Fibroblast of lung (primary cell): Measurements from ENCODE around the gene ARRDC2. TPM values are rescaled to one million over a fixed set of nuclear protein-coding genes. Genes with fewer than 3 reads are reported as not detected.

Experiments
- DNase-seq, 2 donors: peaks; one replicate each; pipeline versions ENCODE4 v3.0.0 to v3.0.0-alpha.2; 2010; ENCODE audit warnings: low read depth in 2 of 2
- H2AFZ ChIP-seq: 2 replicates; pipeline ENCODE4 v1.5.1; 2012; ENCODE audit warnings: low read length, control low read depth, inconsistent platforms
- H3K27ac ChIP-seq: 2 replicates; pipeline ENCODE4 v1.5.1; 2011; ENCODE audit warnings: low read length, control low read depth; ENCODE audit not compliant: insufficient read depth
- H3K27me3 ChIP-seq: 2 replicates; pipeline ENCODE4 v1.5.1; 2011; ENCODE audit warnings: mild to moderate bottlenecking, low read length; ENCODE audit not compliant: control insufficient read depth, insufficient read depth
- H3K36me3 ChIP-seq: 2 replicates; pipeline ENCODE4 v1.5.1; 2011; ENCODE audit warnings: low read length; ENCODE audit not compliant: control insufficient read depth, insufficient read depth
- H3K4me1 ChIP-seq: 2 replicates; pipeline ENCODE4 v1.5.1; 2011; ENCODE audit warnings: low read length; ENCODE audit not compliant: control insufficient read depth, insufficient read depth; ENCODE audit errors: extremely low read depth
- H3K4me2 ChIP-seq: 2 replicates; pipeline ENCODE4 v1.5.1; 2011; ENCODE audit warnings: low read length, control low read depth; ENCODE audit not compliant: insufficient read depth; ENCODE audit errors: extremely low read depth
- H3K4me3 ChIP-seq, 4 experiments: fragments of 200-600 bp in 1 of 4; sonication (generic) in 1 of 4; replicated peaks in 1 of 4; 2 replicates each; pipeline ENCODE4 v1.5.1; 2011 to 2016; ENCODE audit warnings: low read length in 4 of 4, low read depth in 3 of 4, mild to moderate bottlenecking in 3 of 4, control low read depth in 2 of 4, inconsistent platforms in 1 of 4, mixed read lengths in 1 of 4; ENCODE audit not compliant: insufficient read depth in 1 of 4; ENCODE audit errors: control extremely low read depth in 1 of 4
- H3K79me2 ChIP-seq: 2 replicates; pipeline ENCODE4 v1.5.1; 2012; ENCODE audit warnings: mild to moderate bottlenecking, low read length, inconsistent platforms; ENCODE audit not compliant: control insufficient read depth, insufficient read depth
- H3K9ac ChIP-seq: 2 replicates; pipeline ENCODE4 v1.5.1; 2011; ENCODE audit warnings: mild to moderate bottlenecking, low read length, control low read depth; ENCODE audit not compliant: insufficient read depth
- H3K9me3 ChIP-seq: 2 replicates; pipeline ENCODE4 v1.5.1; 2012; ENCODE audit warnings: low read depth, low read length; ENCODE audit not compliant: control insufficient read depth, insufficient read depth
- H4K20me1 ChIP-seq: 2 replicates; pipeline ENCODE4 v1.5.1; 2011; ENCODE audit warnings: low read length; ENCODE audit not compliant: control insufficient read depth, insufficient read depth; ENCODE audit errors: extremely low read depth
- CTCF ChIP-seq, 2 donors: IDR thresholded peaks in 1 of 2; conservative IDR thresholded peaks in 1 of 2; 1 replicate in 1 of 2; 2 replicates in 1 of 2; pipeline ENCODE4 v1.5.1; 2011 to 2012; ENCODE audit warnings: low read length in 2 of 2, control low read depth in 1 of 2, inconsistent platforms in 1 of 2, low read depth in 1 of 2, mild to moderate bottlenecking in 1 of 2
- EZH2 ChIP-seq: IDR thresholded peaks from 2 replicates; pipeline ENCODE4 v1.5.1; 2012; ENCODE audit warnings: low read length, control low read depth, mild to moderate bottlenecking; ENCODE audit errors: missing control alignments
- polyA plus RNA-seq, 2 donors: library from polyadenylated mRNA; depleted of rRNA in 1 of 2; stranded (reverse) in 1 of 2; unstranded in 1 of 2; fragments of >200 nt; gene quantifications; 2 replicates each; pipeline ENCODE4 v1.2.1, GENCODE V29; 2011 to 2012; ENCODE audit warnings: missing spikeins in 1 of 2
- total RNA-seq: library from RNA; depleted of rRNA; stranded (reverse); fragments of >200 nt; gene quantifications from 2 replicates; pipeline ENCODE4 v1.2.1, GENCODE V29; 2014

The ARRDC2 gene
- total and polyA plus RNA-seq, 2 donors (not counting 1 experiment from before 2014, with no cell fraction given), result 3.0 to 9.1 TPM

GRCh38 chr19:18060472-18060871 is 52.5 kb downstream of the ARRDC2 start:
- Histone ChIP-seq H3K79me2 (no peaks in the 10 kb centered on the region), H2AFZ (no peak overlapping the region), H3K9me3 (no peaks in the 10 kb centered on the region), H4K20me1 (no peaks in the 10 kb centered on the region), H3K4me3 (no peak overlapping the region), H3K36me3 (no peaks in the 10 kb centered on the region), H3K4me1 (peaks cover 3% of the 10 kb centered on the region), H3K9ac (no peak overlapping the region), H3K4me2 (no peak overlapping the region), H3K27ac (no peak overlapping the region), H3K27me3 (no peaks in the 10 kb centered on the region)
- DNase-seq, result no peak
- no peak for TF ChIP-seq EZH2
- TF ChIP-seq CTCF (conservative IDR thresholded peaks at IDR 0.05 in 1 of 2, IDR thresholded peaks at IDR 0.05 in 1 of 2; ENCODE audit: low read depth in 1 of 2, low read length in 2 of 2), result no peak

- Histone ChIP-seq H3K4me2 (no peak overlapping the region), H3K36me3 (no peaks in the 10 kb centered on the region), H3K27me3 (no peaks in the 10 kb centered on the region), H4K20me1 (no peaks in the 10 kb centered on the region), H2AFZ (no peak overlapping the region), H3K4me1 (peaks cover 3% of the 10 kb centered on the region), H3K79me2 (no peaks in the 10 kb centered on the region), H3K9ac (no peak overlapping the region), H3K27ac (no peak overlapping the region), H3K4me3 (no peak overlapping the region), H3K9me3 (no peaks in the 10 kb centered on the region)
- no peak for TF ChIP-seq EZH2
- TF ChIP-seq CTCF (conservative IDR thresholded peaks at IDR 0.05 in 1 of 2, IDR thresholded peaks at IDR 0.05 in 1 of 2; ENCODE audit: low read depth in 1 of 2, low read length in 2 of 2), result no peak
- DNase-seq, result no peak
Observed at GRCh38 chr19:18062028-18062427, 54.1 kb downstream of the ARRDC2 start.

- Histone ChIP-seq H3K27ac (no peak overlapping the region), H3K9me3 (no peaks in the 10 kb centered on the region), H4K20me1 (no peaks in the 10 kb centered on the region), H3K79me2 (no peaks in the 10 kb centered on the region), H2AFZ (no peak overlapping the region), H3K4me1 (peaks cover 3% of the 10 kb centered on the region), H3K4me2 (no peak overlapping the region), H3K4me3 (no peak overlapping the region), H3K36me3 (no peaks in the 10 kb centered on the region), H3K9ac (no peak overlapping the region), H3K27me3 (no peaks in the 10 kb centered on the region)
- TF ChIP-seq EZH2 (no peak), CTCF (conservative IDR thresholded peaks at IDR 0.05 in 1 of 2, IDR thresholded peaks at IDR 0.05 in 1 of 2; ENCODE audit: low read depth in 1 of 2, low read length in 2 of 2) (no peak)
- DNase-seq, result no peak
Observed at GRCh38 chr19:18063463-18063862, 55.5 kb downstream of the ARRDC2 start.

Other genes with a start within 250 kb of the ARRDC2 start
- gene B3GNT3, start 213.0 kb upstream of the ARRDC2 start, total RNA-seq, result not detected in 2 replicates
- not detected in 2 replicates for gene B3GNT3, start 213.0 kb upstream of the ARRDC2 start, polyA plus RNA-seq
- not detected in 2 replicates for gene INSL3, start 186.7 kb upstream of the ARRDC2 start, total RNA-seq
- gene INSL3, start 186.7 kb upstream of the ARRDC2 start, polyA plus RNA-seq, result not detected in 2 replicates
- gene JAK3, start 160.2 kb upstream of the ARRDC2 start, total RNA-seq, result 1.2 and 1.3 TPM in 2 replicates
- gene JAK3, start 160.2 kb upstream of the ARRDC2 start, polyA plus RNA-seq, result 0.26 and 1.1 TPM in 2 replicates
- 1,148 and 1,427 TPM in 2 replicates for gene RPL18A, start 148.3 kb upstream of the ARRDC2 start, total RNA-seq
- 891 and 971 TPM in 2 replicates for gene RPL18A, start 148.3 kb upstream of the ARRDC2 start, polyA plus RNA-seq
- not detected in 2 replicates for gene SLC5A5, start 136.2 kb upstream of the ARRDC2 start, total RNA-seq
- not detected in 2 replicates for gene SLC5A5, start 136.2 kb upstream of the ARRDC2 start, polyA plus RNA-seq
- 31.1 and 37.2 TPM in 2 replicates for gene CCDC124, start 75.2 kb upstream of the ARRDC2 start, total RNA-seq
- gene CCDC124, start 75.2 kb upstream of the ARRDC2 start, polyA plus RNA-seq, result 44.3 and 54.0 TPM in 2 replicates
- under 0.01 TPM in 2 replicates for gene KCNN1, start 41.1 kb upstream of the ARRDC2 start, total RNA-seq
- gene KCNN1, start 41.1 kb upstream of the ARRDC2 start, polyA plus RNA-seq, result not detected in 2 replicates
- under 0.01 and 0.50 TPM in 2 replicates for gene IL12RB1, start 78.8 kb downstream of the ARRDC2 start, total RNA-seq
- gene IL12RB1, start 78.8 kb downstream of the ARRDC2 start, polyA plus RNA-seq, result 0.06 and 0.75 TPM in 2 replicates
- gene MAST3, start 89.6 kb downstream of the ARRDC2 start, total RNA-seq, result 2.3 and 4.1 TPM in 2 replicates
- 2.0 and 2.3 TPM in 2 replicates for gene MAST3, start 89.6 kb downstream of the ARRDC2 start, polyA plus RNA-seq
- gene PIK3R2, start 145.0 kb downstream of the ARRDC2 start, total RNA-seq, result 10.1 and 11.3 TPM in 2 replicates
- gene PIK3R2, start 145.0 kb downstream of the ARRDC2 start, polyA plus RNA-seq, result 18.4 and 29.5 TPM in 2 replicates
- gene IFI30, start 165.6 kb downstream of the ARRDC2 start, total RNA-seq, result 3.1 and 8.8 TPM in 2 replicates
- 15.8 and 50.9 TPM in 2 replicates for gene IFI30, start 165.6 kb downstream of the ARRDC2 start, polyA plus RNA-seq
- gene MPV17L2, start 185.0 kb downstream of the ARRDC2 start, total RNA-seq, result 4.1 and 4.6 TPM in 2 replicates
- 9.4 and 16.7 TPM in 2 replicates for gene MPV17L2, start 185.0 kb downstream of the ARRDC2 start, polyA plus RNA-seq
- gene RAB3A, start 195.9 kb downstream of the ARRDC2 start, total RNA-seq, result 0.77 and 2.0 TPM in 2 replicates
- gene RAB3A, start 195.9 kb downstream of the ARRDC2 start, polyA plus RNA-seq, result 3.6 and 10.1 TPM in 2 replicates
- 1.3 and 2.0 TPM in 2 replicates for gene PDE4C, start 218.3 kb downstream of the ARRDC2 start, total RNA-seq
- 0.09 and 0.35 TPM in 2 replicates for gene PDE4C, start 218.3 kb downstream of the ARRDC2 start, polyA plus RNA-seq